HCT116 (cell line): ENCODE data around the gene PDHA1. TPM values are rescaled to one million over a fixed set of nuclear protein-coding genes. Genes with fewer than 3 reads are reported as not detected.

ENCODE experiments used
- ATAC-seq: fragments of 200-7000 bp; cut with Tn5 transposase; 2 replicates; pipeline ENCODE4 v1.9.1; 2020; ENCODE audit warnings: mild to moderate bottlenecking, moderate library complexity
- BruUV-seq: library from RNA; stranded (reverse); fragments of 400-500 nt; replicated peaks from 2 replicates; lab custom pipeline; 2021; lab: Mats Ljungman, UMichigan
- CTCF ChIA-PET: fragments of 300-600 bp; sonication (Branson Sonifier 250); formaldehyde crosslinking; loops from one replicate; lab custom pipeline; 2021; ENCODE audit warnings: antibody characterized with exemption; lab: Charles Lee
- POLR2A ChIA-PET: fragments of 300-600, 350-600 bp; sonication (Branson Sonifier 250); formaldehyde crosslinking; loops from one replicate; lab custom pipeline; 2021; ENCODE audit warnings: antibody characterized with exemption; lab: Charles Lee
- RAD21 ChIA-PET, 2 experiments: fragments of 300-600 bp; sonication (Branson Sonifier 250); formaldehyde crosslinking; loops; one replicate each; lab custom pipeline; 2023; ENCODE audit warnings: low total read pairs in 2 of 2; ENCODE audit not compliant: uncharacterized antibody in 2 of 2, unreplicated experiment in 2 of 2, low non-redundant PET in 1 of 2; lab: Charles Lee
- DNase-seq: peaks from one replicate; pipeline ENCODE4 v3.0.0-alpha.2; 2010; ENCODE audit warnings: low read depth, low spot score
- H2AFZ ChIP-seq: fragments of 200-600 bp; shearing (Covaris generic), sonication (generic); 2 replicates; pipeline ENCODE4 v1.6.1; 2017; ENCODE audit warnings: low read depth, mixed run types, mixed read lengths, antibody characterized with exemption, low read length; ENCODE audit not compliant: poor library complexity, severe bottlenecking
- H3K27ac ChIP-seq: 2 replicates; pipeline ENCODE4 v1.5.1; 2012; ENCODE audit warnings: low read depth, low read length
- H3K27me3 ChIP-seq: fragments of 200-600 bp; sonication (generic); 2 replicates; pipeline ENCODE4 v1.6.1; 2016; ENCODE audit warnings: mixed run types, low read length, mixed read lengths; ENCODE audit not compliant: insufficient read depth
- H3K36me3 ChIP-seq, 2 experiments: fragments of 200-500 bp in 1 of 2; fragments of 200-600 bp in 1 of 2; sonication (Bioruptor generic) in 1 of 2; sonication (generic) in 1 of 2; 2 replicates each; pipeline versions ENCODE4 v1.5.1 to v1.6.1; 2014 to 2016; ENCODE audit warnings: low read length in 2 of 2, inconsistent platforms in 1 of 2, mixed read lengths in 1 of 2, mixed run types in 1 of 2; ENCODE audit not compliant: insufficient read depth in 2 of 2, control insufficient read depth in 1 of 2
- H3K4me1 ChIP-seq, 2 experiments: fragments of 200-600 bp in 1 of 2; sonication (generic) in 1 of 2; 2 replicates each; pipeline versions ENCODE4 v1.5.1 to v1.6.1; 2012 to 2017; ENCODE audit warnings: low read length in 2 of 2, inconsistent platforms in 1 of 2, mild to moderate bottlenecking in 1 of 2, mixed read lengths in 1 of 2, mixed run types in 1 of 2, moderate library complexity in 1 of 2; ENCODE audit not compliant: insufficient read depth in 2 of 2, control insufficient read depth in 1 of 2
- H3K4me2 ChIP-seq: fragments of 200-600 bp; sonication (generic); 2 replicates; pipeline ENCODE4 v1.6.1; 2017; ENCODE audit warnings: mixed run types, low read length, mixed read lengths
- H3K4me3 ChIP-seq, 2 experiments: fragments of 200-600 bp in 1 of 2; sonication (generic) in 1 of 2; replicated peaks in 1 of 2; 2 replicates each; pipeline ENCODE4 v1.5.1; 2011 to 2016; ENCODE audit warnings: low read length in 2 of 2, control low read depth in 1 of 2, low read depth in 1 of 2, mild to moderate bottlenecking in 1 of 2, mixed read lengths in 1 of 2, mixed run types in 1 of 2
- H3K79me2 ChIP-seq: fragments of 200-600 bp; sonication (generic); 2 replicates; pipeline ENCODE4 v1.6.1; 2017; ENCODE audit warnings: mild to moderate bottlenecking, mixed run types, low read length, moderate library complexity, mixed read lengths; ENCODE audit not compliant: insufficient read depth
- H3K9ac ChIP-seq: fragments of 200-600 bp; sonication (generic); 2 replicates; pipeline ENCODE4 v1.6.1; 2016; ENCODE audit warnings: low read length, mixed read lengths
- H3K9me2 ChIP-seq: fragments of 200-600 bp; sonication (generic), shearing (Covaris generic); 2 replicates; pipeline ENCODE4 v1.6.1; 2017; ENCODE audit warnings: mixed run types, mild to moderate bottlenecking, moderate library complexity; ENCODE audit not compliant: insufficient read depth
- H3K9me3 ChIP-seq, 2 experiments: fragments of 200-500 bp in 1 of 2; fragments of 200-600 bp in 1 of 2; sonication (Bioruptor generic) in 1 of 2; sonication (generic) in 1 of 2; 2 replicates each; pipeline ENCODE4 v1.6.1; 2014 to 2017; ENCODE audit warnings: low read length in 2 of 2, mixed read lengths in 2 of 2, inconsistent platforms in 1 of 2, low read depth in 1 of 2, mild to moderate bottlenecking in 1 of 2, mixed run types in 1 of 2, moderate library complexity in 1 of 2; ENCODE audit not compliant: control insufficient read depth in 1 of 2, insufficient read depth in 1 of 2
- H4K20me1 ChIP-seq: fragments of 200-600 bp; sonication (generic), shearing (Covaris generic); 2 replicates; pipeline ENCODE4 v1.6.1; 2017; ENCODE audit warnings: mixed run types, mild to moderate bottlenecking, moderate library complexity; ENCODE audit not compliant: insufficient read depth
- ATF3 ChIP-seq: IDR thresholded peaks from 2 replicates; pipeline ENCODE4 v1.6.1; 2012
- CBX3 ChIP-seq: IDR thresholded peaks from 2 replicates; pipeline ENCODE4 v1.6.1; 2012; ENCODE audit warnings: low read depth
- CEBPB ChIP-seq: IDR thresholded peaks from 2 replicates; pipeline ENCODE4 v1.6.1; 2012; ENCODE audit warnings: low read depth
- EGR1 ChIP-seq: IDR thresholded peaks from 2 replicates; pipeline ENCODE4 v1.6.1; 2012; ENCODE audit warnings: low read depth
- ELF1 ChIP-seq: IDR thresholded peaks from 2 replicates; pipeline ENCODE4 v1.6.1; 2012; ENCODE audit warnings: low read depth, borderline replicate concordance
- EZH2phosphoT487 ChIP-seq: fragments of 200-600 bp; IDR thresholded peaks from 2 replicates; pipeline ENCODE4 v1.6.1; 2018; ENCODE audit warnings: antibody characterized with exemption, borderline replicate concordance
- FOSL1 ChIP-seq: IDR thresholded peaks from 2 replicates; pipeline ENCODE4 v1.6.1; 2012; ENCODE audit warnings: low read depth
- JUND ChIP-seq: IDR thresholded peaks from 2 replicates; pipeline ENCODE4 v1.6.1; 2012
- POLR2AphosphoS5 ChIP-seq: IDR thresholded peaks from 2 replicates; pipeline ENCODE4 v1.6.1; 2011; ENCODE audit warnings: mild to moderate bottlenecking, low read depth, low read length, moderate library complexity
- SIN3A ChIP-seq: IDR thresholded peaks from 2 replicates; pipeline ENCODE4 v1.6.1; 2012; ENCODE audit warnings: low read depth
- SP1 ChIP-seq: IDR thresholded peaks from 2 replicates; pipeline ENCODE4 v1.6.1; 2012; ENCODE audit warnings: low read depth
- SRF ChIP-seq: IDR thresholded peaks from 2 replicates; pipeline ENCODE4 v1.6.1; 2012; ENCODE audit warnings: low read depth
- TCF7L2 ChIP-seq: IDR thresholded peaks from 2 replicates; pipeline ENCODE4 v1.7.0; 2011; ENCODE audit warnings: borderline replicate concordance, inconsistent platforms; ENCODE audit not compliant: insufficient read depth, insufficient read length; ENCODE audit errors: extremely low read depth
- YY1 ChIP-seq: IDR thresholded peaks from 2 replicates; pipeline ENCODE4 v1.6.1; 2011; ENCODE audit warnings: low read length, low read depth, moderate library complexity, mild to moderate bottlenecking; ENCODE audit not compliant: insufficient replicate concordance; ENCODE audit errors: extremely low read depth
- ZBTB33 ChIP-seq: IDR thresholded peaks from 2 replicates; pipeline ENCODE4 v1.6.1; 2011; ENCODE audit warnings: mild to moderate bottlenecking, low read length, moderate library complexity; ENCODE audit not compliant: insufficient replicate concordance; ENCODE audit errors: extremely low read depth
- ZNF274 ChIP-seq: fragments of 200-500 bp; sonication (Bioruptor generic); IDR thresholded peaks from 2 replicates; pipeline ENCODE4 v1.6.1; 2014; ENCODE audit warnings: mild to moderate bottlenecking, low read depth, low read length, inconsistent platforms
- intact Hi-C: fragments of 100-400 bp; cut with micrococcal nuclease; formaldehyde crosslinking; loops from 2 replicates; pipeline ENCODE4 v1.10.0; 2022
- total RNA-seq: library from RNA; stranded (reverse); gene quantifications from one replicate; pipeline ENCODE4 v1.2.1, GENCODE V29; 2021; ENCODE audit not compliant: unreplicated experiment

PDHA1 gene
- total RNA-seq, 1 experiment from 2014 or later: 195 TPM

GRCh38 chrX:19347916-19348315, 4.2 kb downstream of the PDHA1 start:
- RAD21 ChIA-PET: no interaction called here
- POLR2A ChIA-PET: no interaction called here
- no TSS peak for BruUV-seq
- H3K9ac ChIP-seq: no peak overlapping the region
- H3K4me1 ChIP-seq: peaks cover 3 to 12% of the 10 kb centered on the region in 2 experiments; a peak in 3 of 4 replicates
- H3K79me2 ChIP-seq: peaks cover 45% of the 10 kb centered on the region
- H3K36me3 ChIP-seq: peaks cover 4 to 11% of the 10 kb centered on the region in 2 experiments; a peak in 2 of 4 replicates
- H3K27ac ChIP-seq: no peak overlapping the region
- CTCF ChIA-PET: no interaction called here
- H3K9me3 ChIP-seq: no peaks in the 10 kb centered on the region
- no peak overlapping the region for H2AFZ ChIP-seq
- no peak overlapping the region for H3K4me2 ChIP-seq
- intact Hi-C loops: no loop called here
- H3K27me3 ChIP-seq: no peaks in the 10 kb centered on the region
- H3K9me2 ChIP-seq: no peaks in the 10 kb centered on the region
- H3K4me3 ChIP-seq: no peak overlapping the region
- no peak for DNase-seq
- H4K20me1 ChIP-seq: no peaks in the 10 kb centered on the region
- TF ChIP-seq EGR1 (no peak), JUND (no peak), SIN3A (no peak)
- no peak for ATAC-seq

GRCh38 chrX:19349264-19349663, 5.5 kb downstream of the PDHA1 start:
- no peaks in the 10 kb centered on the region for H3K9me3 ChIP-seq
- RAD21 ChIA-PET: no interaction called here
- peaks cover 0 to 7% of the 10 kb centered on the region in 2 experiments; a peak in 1 of 4 replicates for H3K4me1 ChIP-seq
- intact Hi-C loops: no loop called here
- ATAC-seq: no peak
- H3K27ac ChIP-seq: no peak overlapping the region
- H3K9me2 ChIP-seq: no peaks in the 10 kb centered on the region
- no TSS peak for BruUV-seq
- no peak overlapping the region for H3K4me2 ChIP-seq
- H3K36me3 ChIP-seq: peaks cover 5 to 11% of the 10 kb centered on the region in 2 experiments; a peak in 2 of 4 replicates
- H3K79me2 ChIP-seq: peaks cover 42% of the 10 kb centered on the region
- CTCF ChIA-PET: no interaction called here
- H3K9ac ChIP-seq: no peak overlapping the region
- no peak for DNase-seq
- no peak overlapping the region for H3K4me3 ChIP-seq
- no peak overlapping the region for H2AFZ ChIP-seq
- no peaks in the 10 kb centered on the region for H3K27me3 ChIP-seq
- no peaks in the 10 kb centered on the region for H4K20me1 ChIP-seq
- POLR2A ChIA-PET: no interaction called here
- no peak for TF ChIP-seq EZH2phosphoT487
- TF ChIP-seq YY1: no peak
- TF ChIP-seq ELF1: no peak
- TF ChIP-seq FOSL1: no peak
- TF ChIP-seq POLR2AphosphoS5: no peak
- no peak for TF ChIP-seq TCF7L2
- TF ChIP-seq ZBTB33: no peak
- no peak for TF ChIP-seq EGR1
- TF ChIP-seq ATF3: no peak
- TF ChIP-seq SRF: no peak
- no peak for TF ChIP-seq CEBPB
- TF ChIP-seq CBX3: no peak
- TF ChIP-seq SP1: no peak
- TF ChIP-seq ZNF274: no peak
- TF ChIP-seq SIN3A: no peak
